ENCODE measurements around the gene ETS1. TPM values are rescaled to one million over a fixed set of nuclear protein-coding genes. Genes with fewer than 3 reads are reported as not detected.

The ETS1 gene
- total RNA-seq, 1 experiment from 2014 or later: 3.7 TPM

GRCh38 chr11:128530118-128531074 lies 57.0 kb downstream of the ETS1 start:
- Histone ChIP-seq H3K36me3 (ENCODE audit: insufficient read depth, low read length, poor library complexity, severe bottlenecking) (no peaks in the 10 kb centered on the region), H3K9me3 (ENCODE audit: low read depth, low read length, poor library complexity, severe bottlenecking) (no peaks in the 10 kb centered on the region), H3K27ac (ENCODE audit: low read depth, low read length, poor library complexity, severe bottlenecking) (no peak overlapping the region), H3K4me1 (ENCODE audit: insufficient read depth, low read length, poor library complexity, severe bottlenecking) (no peaks in the 10 kb centered on the region), H3K4me3 (ENCODE audit: low read depth, low read length, poor library complexity, severe bottlenecking) (no peak overlapping the region), H3K27me3 (replicated peaks; ENCODE audit: insufficient read depth, low read depth, low read length, poor library complexity) (peaks cover 50% of the 10 kb centered on the region)
- peak; percentile 20 for DNase-seq (ENCODE audit: low spot score)
- BruUV-seq (replicated peaks): no TSS peak
- POLR2A ChIA-PET (ENCODE audit: low non-redundant PET): interaction anchor here (0.6 kb wide), 1 partner anchor 982 kb away, joined by 3 read pairs; no protein-coding TSS in a partner anchor
- TF ChIP-seq, protein P1, sequence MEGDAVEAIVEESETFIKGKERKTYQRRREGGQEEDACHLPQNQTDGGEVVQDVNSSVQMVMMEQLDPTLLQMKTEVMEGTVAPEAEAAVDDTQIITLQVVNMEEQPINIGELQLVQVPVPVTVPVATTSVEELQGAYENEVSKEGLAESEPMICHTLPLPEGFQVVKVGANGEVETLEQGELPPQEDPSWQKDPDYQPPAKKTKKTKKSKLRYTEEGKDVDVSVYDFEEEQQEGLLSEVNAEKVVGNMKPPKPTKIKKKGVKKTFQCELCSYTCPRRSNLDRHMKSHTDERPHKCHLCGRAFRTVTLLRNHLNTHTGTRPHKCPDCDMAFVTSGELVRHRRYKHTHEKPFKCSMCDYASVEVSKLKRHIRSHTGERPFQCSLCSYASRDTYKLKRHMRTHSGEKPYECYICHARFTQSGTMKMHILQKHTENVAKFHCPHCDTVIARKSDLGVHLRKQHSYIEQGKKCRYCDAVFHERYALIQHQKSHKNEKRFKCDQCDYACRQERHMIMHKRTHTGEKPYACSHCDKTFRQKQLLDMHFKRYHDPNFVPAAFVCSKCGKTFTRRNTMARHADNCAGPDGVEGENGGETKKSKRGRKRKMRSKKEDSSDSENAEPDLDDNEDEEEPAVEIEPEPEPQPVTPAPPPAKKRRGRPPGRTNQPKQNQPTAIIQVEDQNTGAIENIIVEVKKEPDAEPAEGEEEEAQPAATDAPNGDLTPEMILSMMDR (conservative IDR thresholded peaks at IDR 0.05; ENCODE audit: low read depth, low read length): no peak
- TF ChIP-seq EZH2 (IDR thresholded peaks at IDR 0.05; ENCODE audit: borderline replicate concordance, low read depth, low read length, poor library complexity, severe bottlenecking): no peak
- CTCF ChIA-PET: no interaction called here
- intact Hi-C loops (cut with micrococcal nuclease; ENCODE audit: unreplicated experiment): no loop called here

DNA sequence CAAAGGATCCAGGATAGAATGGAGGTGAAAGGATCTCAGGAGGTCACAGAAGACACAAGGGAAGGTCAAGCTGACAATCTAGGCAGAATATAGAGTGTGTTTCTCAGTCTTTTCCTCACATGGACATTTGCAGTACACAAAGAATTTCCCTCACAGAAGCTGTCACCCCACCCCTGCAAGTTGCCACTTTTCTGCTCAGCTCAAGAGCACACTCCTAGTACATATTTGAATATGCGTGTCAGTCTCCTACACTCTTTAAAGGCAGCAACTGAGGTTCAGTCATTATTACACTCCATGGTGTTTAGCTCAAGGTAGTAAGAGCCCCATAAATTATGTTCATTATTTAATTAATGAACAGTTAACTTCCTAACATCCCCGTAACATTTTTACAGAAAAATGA lies 59.1 kb downstream of the ETS1 start:
- CTCF ChIA-PET: no interaction called here
- no peak overlapping the region for H3K4me3 ChIP-seq (ENCODE audit: low read depth, low read length, poor library complexity, severe bottlenecking)
- no peaks in the 10 kb centered on the region for H3K36me3 ChIP-seq (ENCODE audit: insufficient read depth, low read length, poor library complexity, severe bottlenecking)
- DNase-seq (ENCODE audit: low spot score): no peak
- H3K4me1 ChIP-seq (ENCODE audit: insufficient read depth, low read length, poor library complexity, severe bottlenecking): no peaks in the 10 kb centered on the region
- BruUV-seq (replicated peaks): no TSS peak
- peaks cover 66% of the 10 kb centered on the region for H3K27me3 ChIP-seq (replicated peaks; ENCODE audit: insufficient read depth, low read depth, low read length, poor library complexity)
- intact Hi-C loops (cut with micrococcal nuclease; ENCODE audit: unreplicated experiment): no loop called here
- H3K9me3 ChIP-seq (ENCODE audit: low read depth, low read length, poor library complexity, severe bottlenecking): no peaks in the 10 kb centered on the region
- POLR2A ChIA-PET (ENCODE audit: low non-redundant PET): no interaction called here
- H3K27ac ChIP-seq (ENCODE audit: low read depth, low read length, poor library complexity, severe bottlenecking): no peak overlapping the region
- no peak for TF ChIP-seq EZH2 (IDR thresholded peaks at IDR 0.05; ENCODE audit: borderline replicate concordance, low read depth, low read length, poor library complexity, severe bottlenecking)
- TF ChIP-seq, protein P1 (conservative IDR thresholded peaks at IDR 0.05; ENCODE audit: low read depth, low read length): no peak

- TF ChIP-seq EZH2 (IDR thresholded peaks at IDR 0.05; ENCODE audit: borderline replicate concordance, low read depth, low read length, poor library complexity, severe bottlenecking): no peak
- TF ChIP-seq, protein P1 (conservative IDR thresholded peaks at IDR 0.05; ENCODE audit: low read depth, low read length): no peak
- CTCF ChIA-PET: no interaction called here
- H3K27ac ChIP-seq (ENCODE audit: low read depth, low read length, poor library complexity, severe bottlenecking): no peak overlapping the region
Observed at GRCh38 chr11:128527046-128527445, 60.3 kb downstream of the ETS1 start.

More at GRCh38 chr11:128527046-128527445, 60.3 kb downstream of the ETS1 start:
- no TSS peak for BruUV-seq (replicated peaks)
- no peak overlapping the region for H3K4me3 ChIP-seq (ENCODE audit: low read depth, low read length, poor library complexity, severe bottlenecking)
- no peaks in the 10 kb centered on the region for H3K9me3 ChIP-seq (ENCODE audit: low read depth, low read length, poor library complexity, severe bottlenecking)
- no peaks in the 10 kb centered on the region for H3K4me1 ChIP-seq (ENCODE audit: insufficient read depth, low read length, poor library complexity, severe bottlenecking)
- no peak for DNase-seq (ENCODE audit: low spot score)
- H3K27me3 ChIP-seq (replicated peaks; ENCODE audit: insufficient read depth, low read depth, low read length, poor library complexity): peaks cover 76% of the 10 kb centered on the region
- H3K36me3 ChIP-seq (ENCODE audit: insufficient read depth, low read length, poor library complexity, severe bottlenecking): no peaks in the 10 kb centered on the region
- POLR2A ChIA-PET (ENCODE audit: low non-redundant PET): no interaction called here
- intact Hi-C loops (cut with micrococcal nuclease; ENCODE audit: unreplicated experiment): no loop called here

Measured in A673 (cell line).